MM.1S (cell line): ENCODE data around the gene HELLS.
"Not testable (repeated sequence)": the region's sequence is repeated elsewhere in the genome, so short reads cannot be mapped to it uniquely, and the experiment has no call there.

ENCODE experiments used
- DNase-seq: peaks from one replicate; pipeline ENCODE4 v3.0.0-alpha.2; 2015
- H2AFZ ChIP-seq: fragments of 300-600 bp; sonication (generic); 2 replicates; pipeline ENCODE4 v1.6.0; 2016; ENCODE audit warnings: antibody characterized with exemption, low read length
- H3F3A ChIP-seq: fragments of 300-600 bp; sonication (generic); 2 replicates; pipeline ENCODE4 v1.6.1; 2016; ENCODE audit warnings: mild to moderate bottlenecking, antibody characterized with exemption, low read length, moderate library complexity, mixed read lengths; ENCODE audit not compliant: insufficient read depth
- H3K27ac ChIP-seq: fragments of 300-600 bp; sonication (generic); 2 replicates; pipeline ENCODE4 v1.5.1; 2016; ENCODE audit warnings: mild to moderate bottlenecking, low read length
- H3K27me3 ChIP-seq: fragments of 300-600 bp; sonication (generic); replicated peaks from 2 replicates; pipeline ENCODE4 v1.6.0; 2016; ENCODE audit warnings: low read length; ENCODE audit not compliant: insufficient read depth
- H3K36me3 ChIP-seq: fragments of 300-600 bp; sonication (generic); replicated peaks from 2 replicates; pipeline ENCODE4 v1.6.1; 2016; ENCODE audit warnings: mild to moderate bottlenecking, low read length, mixed read lengths; ENCODE audit not compliant: insufficient read depth
- H3K4me1 ChIP-seq: fragments of 300-600 bp; sonication (generic); 2 replicates; pipeline ENCODE4 v1.6.1; 2016; ENCODE audit warnings: low read length, mixed read lengths
- H3K4me2 ChIP-seq: fragments of 300-600 bp; sonication (generic); 2 replicates; pipeline ENCODE4 v1.6.0; 2016; ENCODE audit warnings: low read depth, low read length
- H3K4me3 ChIP-seq: fragments of 300-600 bp; sonication (generic); 2 replicates; pipeline ENCODE4 v1.5.1; 2016; ENCODE audit warnings: low read length, mixed read lengths
- H3K79me2 ChIP-seq: fragments of 300-600 bp; sonication (generic); 2 replicates; pipeline ENCODE4 v1.6.1; 2016; ENCODE audit warnings: mixed run types, low read length, mixed read lengths
- H3K9ac ChIP-seq: fragments of 300-600 bp; sonication (generic); 2 replicates; pipeline ENCODE4 v1.6.1; 2016; ENCODE audit warnings: low read length, mixed read lengths
- H3K9me2 ChIP-seq: fragments of 300-600 bp; sonication (generic); replicated peaks from 2 replicates; pipeline ENCODE4 v1.6.1; 2016; ENCODE audit warnings: mild to moderate bottlenecking, low read length, mixed read lengths; ENCODE audit not compliant: insufficient read depth
- H3K9me3 ChIP-seq: fragments of 300-600 bp; sonication (generic); replicated peaks from 2 replicates; pipeline ENCODE4 v1.6.1; 2016; ENCODE audit warnings: mild to moderate bottlenecking, low read length, mixed read lengths; ENCODE audit not compliant: insufficient read depth
- H4K20me1 ChIP-seq: fragments of 300-600 bp; sonication (generic); 2 replicates; pipeline ENCODE4 v1.6.1; 2016; ENCODE audit warnings: mild to moderate bottlenecking, low read length, moderate library complexity, mixed read lengths; ENCODE audit not compliant: insufficient read depth
- EZH2 ChIP-seq: fragments of 300-600 bp; sonication (generic); optimal IDR thresholded peaks from 2 replicates; pipeline ENCODE3; 2017; ENCODE audit warnings: low read depth, mild to moderate bottlenecking, antibody characterized with exemption, low read length, mixed read lengths
- EZH2phosphoT487 ChIP-seq: fragments of 300-600 bp; sonication (generic); IDR thresholded peaks from 2 replicates; pipeline ENCODE4 v1.6.1; 2018; ENCODE audit warnings: antibody characterized with exemption, low read length
- TF ChIP-seq, protein P1 (sequence below): fragments of 300-600 bp; sonication (generic); IDR thresholded peaks from 2 replicates; pipeline ENCODE4 v1.5.1; 2016; ENCODE audit warnings: antibody characterized with exemption, low read length, mixed read lengths

Gene HELLS

DNA sequence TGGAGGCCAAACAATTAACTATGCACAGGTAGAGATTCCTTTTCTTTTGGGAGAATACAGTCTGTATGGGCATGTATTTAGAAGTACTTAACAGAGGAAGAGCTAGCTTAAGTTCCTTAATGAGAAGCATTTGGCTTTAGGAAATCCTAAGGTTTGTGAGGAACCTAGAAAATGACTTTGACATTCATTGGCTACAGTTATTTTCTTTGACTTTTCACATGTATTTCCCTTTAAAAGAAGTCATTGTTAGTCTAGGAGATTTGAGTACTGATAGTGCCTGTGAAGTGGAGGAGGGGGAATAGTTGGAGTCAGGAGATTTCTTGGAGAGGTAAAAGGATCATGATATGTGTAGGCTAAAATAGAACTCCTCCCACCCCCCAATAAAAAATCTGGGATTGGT lies 3.6 kb downstream of the HELLS start:
- no peak for DNase-seq
- H3K9me3 ChIP-seq, result no peaks in the 10 kb centered on the region
- no peak overlapping the region for H3K27ac ChIP-seq
- TF ChIP-seq EZH2phosphoT487 (no peak), EZH2 (no peak)
- TF ChIP-seq, protein P1, sequence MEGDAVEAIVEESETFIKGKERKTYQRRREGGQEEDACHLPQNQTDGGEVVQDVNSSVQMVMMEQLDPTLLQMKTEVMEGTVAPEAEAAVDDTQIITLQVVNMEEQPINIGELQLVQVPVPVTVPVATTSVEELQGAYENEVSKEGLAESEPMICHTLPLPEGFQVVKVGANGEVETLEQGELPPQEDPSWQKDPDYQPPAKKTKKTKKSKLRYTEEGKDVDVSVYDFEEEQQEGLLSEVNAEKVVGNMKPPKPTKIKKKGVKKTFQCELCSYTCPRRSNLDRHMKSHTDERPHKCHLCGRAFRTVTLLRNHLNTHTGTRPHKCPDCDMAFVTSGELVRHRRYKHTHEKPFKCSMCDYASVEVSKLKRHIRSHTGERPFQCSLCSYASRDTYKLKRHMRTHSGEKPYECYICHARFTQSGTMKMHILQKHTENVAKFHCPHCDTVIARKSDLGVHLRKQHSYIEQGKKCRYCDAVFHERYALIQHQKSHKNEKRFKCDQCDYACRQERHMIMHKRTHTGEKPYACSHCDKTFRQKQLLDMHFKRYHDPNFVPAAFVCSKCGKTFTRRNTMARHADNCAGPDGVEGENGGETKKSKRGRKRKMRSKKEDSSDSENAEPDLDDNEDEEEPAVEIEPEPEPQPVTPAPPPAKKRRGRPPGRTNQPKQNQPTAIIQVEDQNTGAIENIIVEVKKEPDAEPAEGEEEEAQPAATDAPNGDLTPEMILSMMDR, result no peak
- H3F3A ChIP-seq, result peaks cover 20% of the 10 kb centered on the region
- no peak overlapping the region for H3K9ac ChIP-seq
- no peak overlapping the region for H2AFZ ChIP-seq
- H3K9me2 ChIP-seq, result no peaks in the 10 kb centered on the region
- H3K36me3 ChIP-seq, result peaks cover 4% of the 10 kb centered on the region
- no peak overlapping the region for H3K4me2 ChIP-seq
- H4K20me1 ChIP-seq, result peaks cover 4% of the 10 kb centered on the region; the same call in 1 of the 2 replicates
- no peak overlapping the region for H3K4me3 ChIP-seq
- peaks cover 82% of the 10 kb centered on the region for H3K79me2 ChIP-seq
- H3K27me3 ChIP-seq, result no peaks in the 10 kb centered on the region
- H3K4me1 ChIP-seq, result peaks cover 8% of the 10 kb centered on the region; the same call in 1 of the 2 replicates

DNA sequence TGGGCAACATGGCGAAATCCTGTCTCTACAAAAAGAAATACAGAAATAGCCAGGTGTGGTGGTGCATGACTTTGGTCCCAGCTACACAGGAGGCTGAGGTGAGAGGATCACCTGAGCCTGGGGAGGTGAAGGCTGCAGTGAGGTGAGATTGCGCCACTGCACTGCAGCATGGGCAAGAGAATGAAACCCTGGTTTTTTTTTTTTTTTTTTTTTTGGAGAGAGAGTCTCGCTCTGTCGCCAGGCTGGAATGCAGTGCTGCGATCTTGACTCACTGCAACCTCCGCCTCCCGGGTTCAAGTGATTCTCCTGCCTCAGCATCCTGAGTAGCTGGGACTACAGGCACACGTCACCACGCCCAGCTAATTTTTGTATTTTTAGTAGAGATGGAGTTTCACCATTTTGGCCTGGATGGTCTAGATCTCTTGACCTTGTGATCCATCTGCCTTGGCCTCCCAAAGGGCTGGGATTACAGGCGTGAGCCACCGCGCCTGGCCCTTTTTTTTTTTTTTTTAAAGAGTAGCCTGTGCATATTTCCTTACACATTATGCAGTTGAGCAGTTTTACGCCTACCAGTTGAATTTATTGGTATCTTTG lies 22.2 kb downstream of the HELLS start:
- not testable (repeated sequence) for DNase-seq, H3K36me3 ChIP-seq, H3K4me3 ChIP-seq, H3K4me2 ChIP-seq, H2AFZ ChIP-seq, H3K9ac ChIP-seq, H3K9me2 ChIP-seq, H3F3A ChIP-seq, H4K20me1 ChIP-seq, H3K27ac ChIP-seq, H3K27me3 ChIP-seq, H3K4me1 ChIP-seq, H3K9me3 ChIP-seq
- H3K79me2 ChIP-seq, result peaks cover 13% of the 10 kb centered on the region; the same call in 1 of the 2 replicates

DNA sequence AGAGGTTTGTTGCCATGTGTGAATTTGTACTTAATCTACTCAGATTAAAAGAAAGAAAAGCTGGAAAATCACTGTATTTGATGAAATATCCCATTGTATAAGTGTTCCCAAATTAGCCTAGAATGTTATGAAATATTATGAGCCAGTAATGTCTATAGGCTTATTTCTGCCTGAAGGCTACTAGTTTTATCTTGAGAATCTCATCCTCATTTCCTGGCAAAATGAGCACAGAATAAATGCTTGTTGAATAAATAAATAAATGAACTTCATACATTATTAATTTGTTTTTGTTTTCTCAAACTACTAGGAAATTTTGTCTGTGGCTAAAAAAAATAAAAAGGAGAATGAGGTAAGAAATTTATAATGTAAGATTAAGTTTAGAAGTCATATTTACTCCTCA lies 25.5 kb downstream of the HELLS start:
- Histone ChIP-seq H3K36me3 (peaks cover 1% of the 10 kb centered on the region; the same call in 1 of the 2 replicates), H2AFZ (no peak overlapping the region), H3K4me2 (no peak overlapping the region), H3K79me2 (peaks cover 16% of the 10 kb centered on the region), H3K9me2 (no peaks in the 10 kb centered on the region), H3K4me1 (no peaks in the 10 kb centered on the region), H3F3A (no peaks in the 10 kb centered on the region), H3K9ac (no peak overlapping the region), H3K27ac (no peak overlapping the region), H3K9me3 (no peaks in the 10 kb centered on the region), H4K20me1 (no peaks in the 10 kb centered on the region; the same call in 1 of the 2 replicates), H3K27me3 (no peaks in the 10 kb centered on the region), H3K4me3 (no peak overlapping the region)
- TF ChIP-seq EZH2 (no peak), EZH2phosphoT487 (no peak)
- TF ChIP-seq, protein P1, result no peak
- DNase-seq, result no peak

DNA sequence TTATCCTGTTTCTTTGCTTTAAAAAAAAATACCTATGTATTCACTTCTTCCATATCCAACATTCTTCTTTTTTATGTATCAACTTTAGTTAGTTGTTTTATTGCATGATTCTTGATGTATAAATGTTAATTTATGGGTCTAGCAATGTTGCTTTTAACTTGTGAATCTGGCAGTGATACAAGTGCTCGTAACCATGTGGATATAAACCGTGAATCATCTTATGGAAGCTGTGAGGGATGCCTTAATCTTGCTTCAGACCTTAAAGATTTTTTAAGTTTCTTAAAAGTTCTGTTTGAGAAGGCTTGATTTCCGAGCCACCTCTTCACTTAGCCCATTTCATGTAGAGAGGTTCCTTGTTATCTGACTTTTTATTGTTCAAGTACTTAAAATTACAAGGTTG lies 25.9 kb downstream of the HELLS start:
- Histone ChIP-seq H3K79me2 (peaks cover 16% of the 10 kb centered on the region), H3K9ac (no peak overlapping the region), H3F3A (no peaks in the 10 kb centered on the region), H3K9me3 (no peaks in the 10 kb centered on the region), H3K27ac (no peak overlapping the region), H3K9me2 (no peaks in the 10 kb centered on the region), H3K36me3 (peaks cover 4% of the 10 kb centered on the region; the same call in 1 of the 2 replicates), H2AFZ (no peak overlapping the region), H3K4me3 (no peak overlapping the region), H3K27me3 (no peaks in the 10 kb centered on the region), H3K4me2 (no peak overlapping the region), H3K4me1 (no peaks in the 10 kb centered on the region), H4K20me1 (no peaks in the 10 kb centered on the region; the same call in 1 of the 2 replicates)
- DNase-seq, result no peak
- no peak for TF ChIP-seq EZH2
- TF ChIP-seq EZH2phosphoT487, result no peak
- TF ChIP-seq, protein P1, result no peak
